Mesenchymal stem cell (in vitro differentiated cells and primary cell): ENCODE measurements around the gene GTPBP2.

Experiments
- DNase-seq: peaks from one replicate; pipeline ENCODE4 v3.0.0-alpha.2; 2013
- H2AFZ ChIP-seq: one replicate; pipeline ENCODE4 v1.6.1; 2013; ENCODE audit warnings: low read depth, mild to moderate bottlenecking, control low read depth, inconsistent platforms, low read length, moderate library complexity
- H2AK5ac ChIP-seq: 2 replicates; pipeline ENCODE4 v1.6.1; 2013; ENCODE audit warnings: low read length, moderate library complexity, mild to moderate bottlenecking, inconsistent platforms; ENCODE audit not compliant: severe bottlenecking
- H2BK120ac ChIP-seq: one replicate; pipeline ENCODE4 v1.6.1; 2013; ENCODE audit warnings: low read depth, mild to moderate bottlenecking, inconsistent platforms, low read length, moderate library complexity
- H2BK12ac ChIP-seq, 2 experiments: one replicate each; pipeline ENCODE4 v1.6.1; 2013; ENCODE audit warnings: inconsistent platforms in 2 of 2, low read length in 2 of 2, mild to moderate bottlenecking in 2 of 2, moderate library complexity in 2 of 2, control low read depth in 1 of 2
- H2BK15ac ChIP-seq: one replicate; pipeline ENCODE4 v1.6.1; 2013; ENCODE audit warnings: mild to moderate bottlenecking, low read depth, inconsistent platforms; ENCODE audit not compliant: poor library complexity, severe bottlenecking
- H2BK5ac ChIP-seq: 2 replicates; pipeline ENCODE4 v1.6.1; 2013; ENCODE audit warnings: low read depth, mild to moderate bottlenecking, low read length, control low read depth, inconsistent platforms; ENCODE audit not compliant: poor library complexity, severe bottlenecking
- H3K14ac ChIP-seq, 2 experiments: one replicate each; pipeline ENCODE4 v1.6.1; 2013; ENCODE audit warnings: inconsistent platforms in 2 of 2, low read length in 2 of 2, control low read depth in 1 of 2, mild to moderate bottlenecking in 1 of 2, moderate library complexity in 1 of 2
- H3K18ac ChIP-seq, 2 experiments: one replicate each; pipeline ENCODE4 v1.6.1; 2013; ENCODE audit warnings: inconsistent platforms in 2 of 2, low read length in 2 of 2, control low read depth in 1 of 2, low read depth in 1 of 2, mild to moderate bottlenecking in 1 of 2
- H3K23ac ChIP-seq, 2 experiments: one replicate each; pipeline ENCODE4 v1.6.1; 2013; ENCODE audit warnings: inconsistent platforms in 2 of 2, low read length in 2 of 2, mild to moderate bottlenecking in 2 of 2, moderate library complexity in 2 of 2, control low read depth in 1 of 2
- H3K27ac ChIP-seq: 2 replicates; pipeline ENCODE4 v1.5.1; 2013; ENCODE audit warnings: mild to moderate bottlenecking, moderate library complexity, low read length, control low read depth, inconsistent platforms; ENCODE audit not compliant: poor library complexity, severe bottlenecking
- H3K27me3 ChIP-seq, 2 experiments: 2 replicates each; pipeline versions ENCODE4 v1.6.1 to v1.7.0; 2013; ENCODE audit warnings: low read length in 2 of 2, mild to moderate bottlenecking in 2 of 2, moderate library complexity in 2 of 2, control low read depth in 1 of 2, inconsistent platforms in 1 of 2; ENCODE audit not compliant: control insufficient read depth in 1 of 2, insufficient read depth in 1 of 2
- H3K36me3 ChIP-seq, 2 experiments: 2 replicates each; pipeline versions ENCODE4 v1.6.1 to v1.7.0; 2013; ENCODE audit warnings: low read length in 2 of 2, control low read depth in 1 of 2, inconsistent platforms in 1 of 2, low read depth in 1 of 2, mild to moderate bottlenecking in 1 of 2; ENCODE audit not compliant: insufficient read depth in 2 of 2, control insufficient read depth in 1 of 2
- H3K4ac ChIP-seq, 2 experiments: one replicate each; pipeline ENCODE4 v1.6.1; 2013; ENCODE audit warnings: inconsistent platforms in 2 of 2, low read length in 2 of 2, mild to moderate bottlenecking in 2 of 2, moderate library complexity in 2 of 2, control low read depth in 1 of 2, low read depth in 1 of 2
- H3K4me1 ChIP-seq: 2 replicates; pipeline ENCODE4 v1.6.1; 2013; ENCODE audit warnings: low read depth, low read length, control low read depth; ENCODE audit not compliant: control insufficient read depth, insufficient read depth
- H3K4me2 ChIP-seq: 2 replicates; pipeline ENCODE4 v1.6.1; 2013; ENCODE audit warnings: low read length, mild to moderate bottlenecking, inconsistent platforms; ENCODE audit not compliant: poor library complexity, severe bottlenecking
- H3K4me3 ChIP-seq, 2 experiments: 2 replicates each; pipeline versions ENCODE4 v1.5.1 to v1.7.0; 2013; ENCODE audit warnings: low read length in 2 of 2, mild to moderate bottlenecking in 2 of 2, control low read depth in 1 of 2, low read depth in 1 of 2; ENCODE audit not compliant: insufficient read depth in 1 of 2
- H3K79me1 ChIP-seq: replicated peaks from 2 replicates; pipeline ENCODE4 v1.6.1; 2013; ENCODE audit warnings: mild to moderate bottlenecking, control low read depth, low read length, inconsistent platforms; ENCODE audit not compliant: poor library complexity, severe bottlenecking
- H3K9ac ChIP-seq: 2 replicates; pipeline ENCODE4 v1.7.0; 2013; ENCODE audit warnings: mild to moderate bottlenecking, low read length, moderate library complexity
- H3K9me3 ChIP-seq: 2 replicates; pipeline ENCODE4 v1.7.0; 2013; ENCODE audit warnings: mild to moderate bottlenecking, low read length; ENCODE audit not compliant: control insufficient read depth
- H4K8ac ChIP-seq: one replicate; pipeline ENCODE4 v1.6.1; 2013; ENCODE audit warnings: inconsistent platforms, mild to moderate bottlenecking, low read length, moderate library complexity
- H4K91ac ChIP-seq: one replicate; pipeline ENCODE4 v1.6.1; 2013; ENCODE audit warnings: mild to moderate bottlenecking, low read length, inconsistent platforms
- WGBS: methylation state at CpG from one replicate; pipeline ENCODE4 v1.1.7; 2013; ENCODE audit warnings: mixed read lengths; 5-methylcytosine and 5-hydroxymethylcytosine counted together

Gene GTPBP2

GRCh38 chr6:43671011-43671800 lies 42.1 kb upstream of the GTPBP2 start:
- H3K9me3 ChIP-seq, result no peaks in the 10 kb centered on the region
- H3K36me3 ChIP-seq, result peaks cover 50 to 57% of the 10 kb centered on the region in 2 experiments
- no peak overlapping the region for H3K18ac ChIP-seq
- WGBS, result 89% methylated on average over 8 of the region's 8 CpGs
- H2AFZ ChIP-seq, result no peak overlapping the region
- no peak overlapping the region for H2BK12ac ChIP-seq
- no peak overlapping the region for H2AK5ac ChIP-seq
- no peak overlapping the region for H3K4me3 ChIP-seq
- H3K9ac ChIP-seq, result no peak overlapping the region
- no peak overlapping the region for H2BK5ac ChIP-seq
- peaks cover 16% of the 10 kb centered on the region for H3K4me1 ChIP-seq
- H3K27me3 ChIP-seq, result peaks cover 2% of the 10 kb centered on the region in 2 experiments
- H3K4ac ChIP-seq, result no peak overlapping the region
- H3K4me2 ChIP-seq, result no peak overlapping the region
- H4K8ac ChIP-seq, result no peak overlapping the region
- H4K91ac ChIP-seq, result no peak overlapping the region
- no peak overlapping the region for H2BK120ac ChIP-seq
- peaks cover under 1% of the 10 kb centered on the region for H3K79me1 ChIP-seq
- H3K27ac ChIP-seq, result no peak overlapping the region
- H2BK15ac ChIP-seq, result no peak overlapping the region
- H3K23ac ChIP-seq, result no peak overlapping the region
- H3K14ac ChIP-seq, result no peak overlapping the region
- DNase-seq, result no peak

- WGBS, result 98% methylated on average over 6 of the region's 6 CpGs
Measured at GRCh38 chr6:43670623-43670986, 41.5 kb upstream of the GTPBP2 start.

GRCh38 chr6:43669922-43670622 lies 41.0 kb upstream of the GTPBP2 start:
- Histone ChIP-seq H3K4me2 (no peak overlapping the region), H3K18ac (no peak overlapping the region), H2BK12ac (no peak overlapping the region), H3K9ac (peak overlapping the region; percentile 62), H3K14ac (no peak overlapping the region), H2BK120ac (no peak overlapping the region), H2BK15ac (no peak overlapping the region), H3K27ac (no peak overlapping the region), H3K23ac (no peak overlapping the region), H2AK5ac (no peak overlapping the region), H3K4me1 (peaks cover 20% of the 10 kb centered on the region), H3K4ac (no peak overlapping the region), H4K91ac (no peak overlapping the region), H4K8ac (no peak overlapping the region), H2BK5ac (no peak overlapping the region), H3K79me1 (no peaks in the 10 kb centered on the region), H3K4me3 (peak overlapping the region in 1 of 2 experiments; percentile 15), H3K36me3 (peaks cover 39 to 48% of the 10 kb centered on the region in 2 experiments), H2AFZ (no peak overlapping the region), H3K9me3 (no peaks in the 10 kb centered on the region), H3K27me3 (peaks cover 2 to 5% of the 10 kb centered on the region in 2 experiments)
- DNase-seq, result no peak
- WGBS, result 95% methylated on average over 6 of the region's 6 CpGs

More at GRCh38 chr6:43670623-43670986, 41.5 kb upstream of the GTPBP2 start:
- H2BK5ac ChIP-seq, result no peak overlapping the region
- peaks cover 44 to 54% of the 10 kb centered on the region in 2 experiments for H3K36me3 ChIP-seq
- no peak overlapping the region for H2BK12ac ChIP-seq
- H2AK5ac ChIP-seq, result no peak overlapping the region
- H3K4ac ChIP-seq, result no peak overlapping the region
- H2BK120ac ChIP-seq, result no peak overlapping the region
- no peak overlapping the region for H3K27ac ChIP-seq
- H3K27me3 ChIP-seq, result peaks cover 2 to 5% of the 10 kb centered on the region in 2 experiments
- H4K91ac ChIP-seq, result no peak overlapping the region
- no peak overlapping the region for H3K23ac ChIP-seq
- H3K4me1 ChIP-seq, result peaks cover 16% of the 10 kb centered on the region
- H3K79me1 ChIP-seq, result no peaks in the 10 kb centered on the region
- no peak for DNase-seq
- no peak overlapping the region for H3K4me2 ChIP-seq
- H3K9me3 ChIP-seq, result no peaks in the 10 kb centered on the region
- no peak overlapping the region for H2BK15ac ChIP-seq
- no peak overlapping the region for H4K8ac ChIP-seq
- no peak overlapping the region for H3K9ac ChIP-seq
- H3K14ac ChIP-seq, result no peak overlapping the region
- H2AFZ ChIP-seq, result no peak overlapping the region
- no peak overlapping the region for H3K4me3 ChIP-seq
- no peak overlapping the region for H3K18ac ChIP-seq
